OCI-LY7 (cell line): ENCODE data around the gene ZYX. TPM values are rescaled to one million over a fixed set of nuclear protein-coding genes. Genes with fewer than 3 reads are reported as not detected.

ENCODE experiments used
- BruUV-seq: library from RNA; stranded (reverse); fragments of 400-500 nt; replicated peaks from 2 replicates; lab custom pipeline; 2021; lab: Mats Ljungman, UMichigan
- CTCF ChIA-PET: fragments of 300-600 bp; sonication (Branson Sonifier 250); formaldehyde crosslinking; loops from one replicate; lab custom pipeline; 2022; ENCODE audit warnings: antibody characterized with exemption; ENCODE audit not compliant: unreplicated experiment; lab: Charles Lee
- POLR2A ChIA-PET: fragments of 300-600 bp; sonication (Branson Sonifier 250); formaldehyde crosslinking; loops from one replicate; lab custom pipeline; 2022; ENCODE audit warnings: antibody characterized with exemption; lab: Charles Lee
- DNase-seq: peaks from one replicate; pipeline ENCODE4 v3.0.0-alpha.2; 2015; ENCODE audit warnings: low spot score
- H2AFZ ChIP-seq: fragments of 200-600 bp; sonication (generic), shearing (Covaris generic); 2 replicates; pipeline ENCODE4 v1.6.1; 2014; ENCODE audit warnings: mild to moderate bottlenecking, antibody characterized with exemption, low read length, moderate library complexity
- H3K27ac ChIP-seq: fragments of 200-600 bp; sonication (generic); 2 replicates; pipeline ENCODE4 v1.5.1; 2014; ENCODE audit warnings: mixed run types, low read depth, mild to moderate bottlenecking, moderate library complexity, low read length, inconsistent platforms; ENCODE audit not compliant: poor library complexity, severe bottlenecking
- H3K36me3 ChIP-seq: fragments of 200-600 bp; sonication (generic); 2 replicates; pipeline ENCODE4 v1.6.1; 2014; ENCODE audit warnings: mild to moderate bottlenecking, antibody characterized with exemption, low read length, moderate library complexity, mixed read lengths; ENCODE audit not compliant: insufficient read depth
- H3K4me1 ChIP-seq: fragments of 200-600 bp; sonication (generic); 2 replicates; pipeline ENCODE4 v1.5.1; 2014; ENCODE audit warnings: mild to moderate bottlenecking, low read length; ENCODE audit not compliant: insufficient read depth, poor library complexity, severe bottlenecking
- H3K4me2 ChIP-seq: fragments of 200-600 bp; sonication (generic); 2 replicates; pipeline ENCODE4 v1.6.1; 2014; ENCODE audit warnings: mild to moderate bottlenecking, low read length
- H3K4me3 ChIP-seq: fragments of 200-600 bp; sonication (generic); 2 replicates; pipeline ENCODE4 v1.5.1; 2014; ENCODE audit warnings: mild to moderate bottlenecking, low read depth, low read length; ENCODE audit not compliant: poor library complexity, severe bottlenecking
- H3K79me2 ChIP-seq: fragments of 200-600 bp; sonication (generic); 2 replicates; pipeline ENCODE4 v1.6.1; 2016; ENCODE audit warnings: low read depth, mild to moderate bottlenecking, low read length, moderate library complexity, mixed read lengths; ENCODE audit not compliant: insufficient read depth
- H3K9me2 ChIP-seq: fragments of 200-600 bp; sonication (generic); 2 replicates; pipeline ENCODE4 v1.6.1; 2016; ENCODE audit warnings: mild to moderate bottlenecking, low read length, mixed read lengths; ENCODE audit not compliant: insufficient read depth
- H3K9me3 ChIP-seq: fragments of 200-600 bp; sonication (generic); 2 replicates; pipeline ENCODE4 v1.6.1; 2014; ENCODE audit warnings: mild to moderate bottlenecking, mixed run types, low read length, mixed read lengths
- H4K20me1 ChIP-seq: fragments of 200-600 bp; sonication (generic); 2 replicates; pipeline ENCODE4 v1.6.1; 2014; ENCODE audit warnings: mild to moderate bottlenecking, antibody characterized with exemption, low read length, moderate library complexity, mixed read lengths; ENCODE audit not compliant: insufficient read depth
- EZH2phosphoT487 ChIP-seq: fragments of 200-600 bp; sonication (generic); IDR thresholded peaks from 2 replicates; pipeline ENCODE4 v1.6.1; 2018; ENCODE audit warnings: low read depth, borderline replicate concordance, mild to moderate bottlenecking, mixed run types, antibody characterized with exemption, low read length, moderate library complexity, mixed read lengths
- intact Hi-C: fragments of 100-400 bp; cut with micrococcal nuclease; formaldehyde crosslinking; loops from one replicate; pipeline ENCODE4 v1.10.0; 2022; ENCODE audit not compliant: unreplicated experiment
- total RNA-seq, 2 experiments: library from RNA; depleted of rRNA in 1 of 2; stranded (reverse); fragments of >200 nt in 1 of 2; shearing (Covaris generic) in 1 of 2; gene quantifications; 2 replicates each; pipeline ENCODE4 v1.2.3, GENCODE V29; 2014 to 2022
- TF ChIP-seq, protein P1 (sequence below): fragments of 200-600 bp; sonication (generic); conservative IDR thresholded peaks from 2 replicates; pipeline ENCODE4 v1.5.1; 2014; ENCODE audit warnings: mild to moderate bottlenecking, antibody characterized with exemption, low read length, moderate library complexity, mixed read lengths

Gene ZYX
- total RNA-seq, 2 experiments from 2014 or later, result 0.44 to 4.2 TPM

DNA sequence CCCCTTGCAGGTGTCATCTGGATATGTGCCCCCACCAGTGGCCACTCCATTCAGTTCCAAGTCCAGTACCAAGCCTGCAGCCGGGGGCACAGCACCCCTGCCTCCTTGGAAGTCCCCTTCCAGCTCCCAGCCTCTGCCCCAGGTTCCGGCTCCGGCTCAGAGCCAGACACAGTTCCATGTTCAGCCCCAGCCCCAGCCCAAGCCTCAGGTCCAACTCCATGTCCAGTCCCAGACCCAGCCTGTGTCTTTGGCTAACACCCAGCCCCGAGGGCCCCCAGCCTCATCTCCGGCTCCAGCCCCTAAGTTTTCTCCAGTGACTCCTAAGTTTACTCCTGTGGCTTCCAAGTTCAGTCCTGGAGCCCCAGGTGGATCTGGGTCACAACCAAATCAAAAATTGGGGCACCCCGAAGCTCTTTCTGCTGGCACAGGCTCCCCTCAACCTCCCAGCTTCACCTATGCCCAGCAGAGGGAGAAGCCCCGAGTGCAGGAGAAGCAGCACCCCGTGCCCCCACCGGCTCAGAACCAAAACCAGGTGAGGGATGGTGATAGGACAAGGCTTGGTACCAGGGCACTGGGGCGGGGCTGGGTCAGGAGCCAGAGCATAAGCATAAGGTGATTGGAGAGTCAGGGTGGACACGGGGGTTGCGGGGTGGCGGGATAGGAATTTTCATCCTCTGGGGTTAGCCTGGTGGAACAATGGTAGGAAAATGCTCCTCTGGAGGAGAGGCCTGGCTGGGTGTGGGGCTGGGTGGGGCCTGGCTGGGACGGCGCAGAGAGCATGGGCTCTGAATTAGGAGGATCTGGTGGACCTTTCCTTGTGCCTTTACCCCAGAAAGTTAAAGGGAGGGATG, 1.9 kb downstream of the ZYX start:
- no peak overlapping the region for H3K4me3 ChIP-seq
- POLR2A ChIA-PET, result no interaction called here
- no peak for TF ChIP-seq EZH2phosphoT487
- TF ChIP-seq, protein P1, sequence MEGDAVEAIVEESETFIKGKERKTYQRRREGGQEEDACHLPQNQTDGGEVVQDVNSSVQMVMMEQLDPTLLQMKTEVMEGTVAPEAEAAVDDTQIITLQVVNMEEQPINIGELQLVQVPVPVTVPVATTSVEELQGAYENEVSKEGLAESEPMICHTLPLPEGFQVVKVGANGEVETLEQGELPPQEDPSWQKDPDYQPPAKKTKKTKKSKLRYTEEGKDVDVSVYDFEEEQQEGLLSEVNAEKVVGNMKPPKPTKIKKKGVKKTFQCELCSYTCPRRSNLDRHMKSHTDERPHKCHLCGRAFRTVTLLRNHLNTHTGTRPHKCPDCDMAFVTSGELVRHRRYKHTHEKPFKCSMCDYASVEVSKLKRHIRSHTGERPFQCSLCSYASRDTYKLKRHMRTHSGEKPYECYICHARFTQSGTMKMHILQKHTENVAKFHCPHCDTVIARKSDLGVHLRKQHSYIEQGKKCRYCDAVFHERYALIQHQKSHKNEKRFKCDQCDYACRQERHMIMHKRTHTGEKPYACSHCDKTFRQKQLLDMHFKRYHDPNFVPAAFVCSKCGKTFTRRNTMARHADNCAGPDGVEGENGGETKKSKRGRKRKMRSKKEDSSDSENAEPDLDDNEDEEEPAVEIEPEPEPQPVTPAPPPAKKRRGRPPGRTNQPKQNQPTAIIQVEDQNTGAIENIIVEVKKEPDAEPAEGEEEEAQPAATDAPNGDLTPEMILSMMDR, result no peak

DNA sequence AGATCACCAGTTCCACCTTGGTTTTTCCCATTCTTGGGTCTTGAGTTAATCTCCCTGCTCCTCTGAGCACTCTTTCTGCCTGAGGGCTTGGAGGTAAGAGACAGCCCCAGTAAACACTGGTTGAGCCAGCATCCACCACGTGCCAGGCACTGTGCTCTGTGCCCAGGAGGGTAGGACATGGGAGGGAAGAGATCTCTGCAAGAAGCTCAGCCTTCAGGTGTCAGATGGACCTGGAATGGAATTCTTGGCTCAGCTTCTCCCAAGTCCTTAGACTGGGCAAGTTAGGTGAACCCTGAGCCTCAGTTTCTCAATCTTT, 2.5 kb downstream of the ZYX start:
- no peak overlapping the region for H3K4me3 ChIP-seq
- H3K9me3 ChIP-seq, result no peaks in the 10 kb centered on the region
- H3K79me2 ChIP-seq, result no peaks in the 10 kb centered on the region
- H3K4me1 ChIP-seq, result no peaks in the 10 kb centered on the region
- intact Hi-C loops, result no loop called here
- no peak for DNase-seq
- H3K4me2 ChIP-seq, result no peak overlapping the region
- no peak overlapping the region for H3K27ac ChIP-seq
- no peaks in the 10 kb centered on the region for H4K20me1 ChIP-seq
- CTCF ChIA-PET, result no interaction called here
- no peaks in the 10 kb centered on the region for H3K36me3 ChIP-seq
- POLR2A ChIA-PET, result no interaction called here
- BruUV-seq, result no TSS peak
- TF ChIP-seq, protein P1, result no peak
- H3K9me2 ChIP-seq, result no peaks in the 10 kb centered on the region
- H2AFZ ChIP-seq, result no peak overlapping the region

More for the DNA sequence above, 1.9 kb downstream of the ZYX start:
- Histone ChIP-seq H3K79me2 (no peaks in the 10 kb centered on the region), H3K4me2 (no peak overlapping the region), H4K20me1 (no peaks in the 10 kb centered on the region), H3K9me3 (no peaks in the 10 kb centered on the region), H3K9me2 (no peaks in the 10 kb centered on the region), H3K27ac (no peak overlapping the region), H3K4me1 (no peaks in the 10 kb centered on the region), H2AFZ (no peak overlapping the region), H3K36me3 (no peaks in the 10 kb centered on the region)
- BruUV-seq, result no TSS peak
- CTCF ChIA-PET, result no interaction called here
- DNase-seq, result no peak
- intact Hi-C loops, result no loop called here

DNA sequence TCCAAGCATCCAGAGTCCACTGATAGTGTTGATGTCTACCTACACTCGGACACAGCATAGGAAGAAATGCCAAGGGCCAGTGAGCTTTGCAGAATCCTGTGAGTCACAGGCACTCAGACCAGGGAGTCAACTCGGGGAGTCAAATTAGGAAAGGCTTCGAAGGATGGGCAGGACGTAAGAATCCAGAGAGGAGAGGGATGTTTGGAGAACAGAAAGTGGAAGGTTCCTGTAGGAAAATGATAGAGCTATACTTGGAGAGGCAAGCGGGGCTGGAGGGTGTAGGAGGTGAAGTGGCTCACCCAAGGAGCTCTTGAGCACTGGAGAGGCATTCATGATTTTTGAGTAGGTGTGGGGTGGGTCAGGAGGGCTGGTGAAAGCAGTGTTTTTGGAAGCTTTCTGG, 3.0 kb downstream of the ZYX start:
- Histone ChIP-seq H2AFZ (no peak overlapping the region), H3K4me3 (no peak overlapping the region), H3K4me2 (no peak overlapping the region), H3K27ac (no peak overlapping the region), H4K20me1 (no peaks in the 10 kb centered on the region), H3K4me1 (no peaks in the 10 kb centered on the region), H3K9me2 (no peaks in the 10 kb centered on the region), H3K9me3 (no peaks in the 10 kb centered on the region), H3K36me3 (no peaks in the 10 kb centered on the region), H3K79me2 (no peaks in the 10 kb centered on the region)
- ChIA-PET CTCF (no interaction called here), POLR2A (no interaction called here)
- DNase-seq, result no peak
- BruUV-seq, result no TSS peak
- TF ChIP-seq, protein P1, result no peak
- no peak for TF ChIP-seq EZH2phosphoT487
- intact Hi-C loops, result no loop called here
